Endothelial cell of hepatic sinusoid (primary cell): ENCODE results near the gene ZSCAN5A.
"Not testable (repeated sequence)": the region's sequence is repeated elsewhere in the genome, so short reads cannot be mapped to it uniquely, and the experiment has no call there.

Source experiments
- in situ Hi-C: cut with HindIII; loops from 2 replicates; pipeline ENCODE4 v1.10.0; 2017; ENCODE audit warnings: low sequenced_read_pairs

Gene ZSCAN5A

GRCh38 chr19:56217039-56217949 lies 97.3 kb downstream of the ZSCAN5A start:
- in situ Hi-C loops, result no loop called here

GRCh38 chr19:56211718-56212117 lies 102.9 kb downstream of the ZSCAN5A start:
- in situ Hi-C loops, result no loop called here

- in situ Hi-C loops, result not testable (repeated sequence)
These were observed 104.6 kb downstream of the ZSCAN5A start for GRCh38 chr19:56210036-56210435.

- in situ Hi-C loops, result loop anchor here (10.0 kb wide), 1 partner anchor 144 kb away; no protein-coding TSS in a partner anchor
These were observed 105.5 kb downstream of the ZSCAN5A start for GRCh38 chr19:56209091-56209490.

- in situ Hi-C loops, result loop anchor here (10.0 kb wide), 1 partner anchor 143 kb away; no protein-coding TSS in a partner anchor
These were observed 107.1 kb downstream of the ZSCAN5A start for GRCh38 chr19:56207581-56207980.

- in situ Hi-C loops, result loop anchor here (10.0 kb wide), 1 partner anchor 137 kb away; no protein-coding TSS in a partner anchor
These were observed 112.7 kb downstream of the ZSCAN5A start, which contains the start of gene ZSCAN5C for GRCh38 chr19:56201973-56202372. TSS of gene ZSCAN5C (plus strand) at chr19:56202273. CDS start at chr19:56205914, 3,641 bp downstream.

GRCh38 chr19:56199687-56200086 lies 115.0 kb downstream of the ZSCAN5A start:
- in situ Hi-C loops, result loop anchor here (10.0 kb wide), 1 partner anchor 135 kb away; no protein-coding TSS in a partner anchor

GRCh38 chr19:56197646-56198045 lies 117.0 kb downstream of the ZSCAN5A start, which contains the start of gene ZSCAN5B:
TSS of gene ZSCAN5B (minus strand) at chr19:56197783. CDS start at chr19:56193052, 4,731 bp downstream.
- in situ Hi-C loops, result not testable (repeated sequence)

GRCh38 chr19:56193981-56194640 lies 120.5 kb downstream of the ZSCAN5A start:
- in situ Hi-C loops, result no loop called here

GRCh38 chr19:56191711-56192110 lies 122.9 kb downstream of the ZSCAN5A start:
- in situ Hi-C loops, result no loop called here

- in situ Hi-C loops, result no loop called here
These were observed 123.5 kb downstream of the ZSCAN5A start for GRCh38 chr19:56191115-56191514.

- in situ Hi-C loops, result no loop called here
These were observed 124.9 kb downstream of the ZSCAN5A start for GRCh38 chr19:56189785-56190184.

- in situ Hi-C loops, result no loop called here
These were observed 136.9 kb downstream of the ZSCAN5A start for GRCh38 chr19:56177564-56178243.

GRCh38 chr19:56176881-56177280 lies 137.8 kb downstream of the ZSCAN5A start:
- in situ Hi-C loops, result no loop called here

GRCh38 chr19:56176310-56176709 lies 138.3 kb downstream of the ZSCAN5A start:
- in situ Hi-C loops, result not testable (repeated sequence)

- in situ Hi-C loops, result not testable (repeated sequence)
These were observed 138.8 kb downstream of the ZSCAN5A start, which contains the start of gene GALP for GRCh38 chr19:56175861-56176307. TSS of gene GALP (plus strand) at chr19:56176008. CDS start at chr19:56177109, 1,101 bp downstream.

GRCh38 chr19:56174550-56174949 lies 140.1 kb downstream of the ZSCAN5A start:
- in situ Hi-C loops, result loop anchor here (5.0 kb wide), 1 partner anchor 107 kb away; no protein-coding TSS in a partner anchor

GRCh38 chr19:56174086-56174485 lies 140.6 kb downstream of the ZSCAN5A start:
- in situ Hi-C loops, result loop anchor here (5.0 kb wide), 1 partner anchor 107 kb away; no protein-coding TSS in a partner anchor
